ENCODE data around the gene SAP30BP.

SAP30BP gene

DNA sequence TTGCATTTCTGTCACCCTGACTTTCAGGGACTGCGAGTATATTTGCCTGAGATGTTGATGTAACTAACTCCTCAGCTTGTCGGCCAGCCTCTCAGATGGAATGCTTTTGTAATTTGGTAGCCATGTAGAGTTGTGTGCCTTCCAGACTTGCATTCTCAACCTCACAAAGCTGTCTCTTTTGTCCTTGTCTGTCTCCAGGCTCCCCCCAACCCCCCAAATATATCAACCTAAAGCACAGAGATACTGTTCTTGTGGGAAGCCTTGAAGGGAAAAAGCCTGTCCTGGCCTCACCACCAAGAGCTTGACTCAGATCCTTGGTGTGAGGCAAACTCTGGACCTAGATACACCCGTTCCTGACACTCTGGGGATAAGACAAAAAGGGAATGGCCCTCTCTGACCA lies 18.4 kb downstream of the SAP30BP start:
- no peak for DNase-seq (ENCODE audit: low read depth in 2 of 2)

GRCh38 chr17:75688209-75688825 lies 21.2 kb downstream of the SAP30BP start:
- DNase-seq (ENCODE audit: low read depth in 2 of 2) = no peak

DNA sequence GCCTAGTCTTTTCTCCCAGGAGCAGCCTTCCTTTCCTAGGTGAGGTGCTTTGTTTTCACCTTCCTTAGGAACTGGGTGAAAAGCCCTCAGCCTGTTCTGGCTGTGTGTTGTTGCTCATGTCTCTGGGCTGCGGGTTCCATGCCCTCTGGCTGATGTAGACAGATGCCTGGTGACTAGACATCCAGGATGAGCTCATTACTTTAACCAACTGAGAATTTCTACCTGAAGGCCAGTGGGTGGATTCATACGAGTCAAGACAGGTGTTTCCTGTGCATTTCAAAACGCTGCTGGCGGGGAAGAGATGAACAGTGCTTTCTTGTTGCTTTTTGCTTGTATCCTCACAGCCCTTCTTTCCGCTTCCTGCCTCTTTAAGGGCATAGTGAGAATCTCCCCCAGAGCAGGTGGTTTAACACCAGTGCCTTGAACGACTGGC lies 22.3 kb downstream of the SAP30BP start:
- DNase-seq (ENCODE audit: low read depth in 2 of 2) = peak in 1 of 2 donors; percentile 15

DNA sequence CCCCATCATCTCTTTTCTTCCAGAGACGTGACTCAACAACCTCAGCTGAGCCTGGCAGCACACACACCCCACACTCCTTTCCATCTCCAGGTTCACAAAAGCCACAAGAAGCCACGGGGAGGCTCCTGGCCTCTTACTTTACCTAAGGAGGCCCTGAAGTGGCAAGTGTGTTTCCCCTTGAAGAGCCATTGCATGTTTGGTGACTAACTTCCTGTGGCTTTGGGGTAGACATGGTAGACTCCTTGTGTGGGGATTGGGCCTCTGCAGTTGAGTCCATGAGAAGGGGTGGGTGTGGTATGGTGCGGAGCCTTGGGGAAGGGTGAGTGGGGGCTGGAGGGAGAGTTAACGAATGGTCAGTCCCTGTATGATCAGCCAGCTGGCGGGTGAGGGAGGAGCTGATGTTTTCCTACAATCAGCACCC lies 24.2 kb downstream of the SAP30BP start:
- DNase-seq (ENCODE audit: low read depth in 2 of 2) = no peak

- no peak for DNase-seq (ENCODE audit: low read depth in 2 of 2)
Measured at GRCh38 chr17:75691801-75692626, 24.9 kb downstream of the SAP30BP start.

- DNase-seq (ENCODE audit: low read depth in 2 of 2) = no peak
Measured at GRCh38 chr17:75692976-75693375, 25.8 kb downstream of the SAP30BP start.

DNA sequence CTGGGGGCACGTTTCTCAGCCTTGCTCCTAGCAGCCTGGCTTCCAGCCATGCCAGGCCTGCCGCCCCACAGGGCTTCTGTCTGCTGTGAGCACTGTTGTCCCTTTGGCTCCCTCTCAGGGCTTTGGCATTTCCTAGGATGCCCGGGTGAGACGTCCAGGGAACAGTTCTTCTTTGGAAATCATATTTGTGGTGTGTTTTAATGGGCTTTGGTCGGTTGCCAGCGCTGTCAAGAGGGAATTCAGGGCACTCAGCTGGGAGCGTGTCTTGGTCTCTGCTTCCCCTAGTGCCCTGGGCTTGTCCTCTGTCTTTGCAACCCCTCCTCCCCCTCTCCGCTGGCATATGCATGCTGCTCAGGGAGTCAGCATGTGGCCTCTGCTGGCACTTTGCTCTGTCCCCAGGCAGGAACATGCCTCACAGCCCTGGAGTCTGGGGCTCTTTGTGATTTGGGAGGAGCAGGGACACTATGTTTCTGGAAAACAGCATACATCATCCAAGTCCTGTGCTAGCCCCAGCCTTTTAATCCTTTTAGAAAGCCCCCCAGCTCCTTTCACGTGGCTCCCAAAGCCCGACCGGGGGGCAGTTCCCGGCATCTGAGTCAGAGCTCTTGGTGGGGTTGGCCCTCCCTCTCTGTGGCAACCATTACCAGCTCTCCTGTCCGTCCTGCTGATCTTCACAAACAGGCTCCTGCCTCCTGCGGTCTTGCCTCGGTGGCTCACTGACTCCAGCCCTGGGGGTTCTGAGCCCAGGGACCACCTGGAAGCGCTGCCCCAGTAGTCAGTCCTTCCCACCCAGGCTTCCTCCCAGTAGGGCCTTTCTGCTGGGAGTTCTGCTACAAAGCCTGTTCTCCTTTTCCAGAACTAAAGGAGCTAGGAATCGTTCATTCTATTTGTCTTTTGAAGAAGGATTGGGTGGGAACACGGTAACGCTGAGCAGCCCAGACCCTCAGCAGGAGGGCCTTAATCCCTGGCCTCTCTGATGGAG lies 26.7 kb downstream of the SAP30BP start:
- DNase-seq (ENCODE audit: low read depth in 2 of 2) = no peak

GRCh38 chr17:75694536-75694935 lies 27.4 kb downstream of the SAP30BP start:
- no peak for DNase-seq (ENCODE audit: low read depth in 2 of 2)

DNA sequence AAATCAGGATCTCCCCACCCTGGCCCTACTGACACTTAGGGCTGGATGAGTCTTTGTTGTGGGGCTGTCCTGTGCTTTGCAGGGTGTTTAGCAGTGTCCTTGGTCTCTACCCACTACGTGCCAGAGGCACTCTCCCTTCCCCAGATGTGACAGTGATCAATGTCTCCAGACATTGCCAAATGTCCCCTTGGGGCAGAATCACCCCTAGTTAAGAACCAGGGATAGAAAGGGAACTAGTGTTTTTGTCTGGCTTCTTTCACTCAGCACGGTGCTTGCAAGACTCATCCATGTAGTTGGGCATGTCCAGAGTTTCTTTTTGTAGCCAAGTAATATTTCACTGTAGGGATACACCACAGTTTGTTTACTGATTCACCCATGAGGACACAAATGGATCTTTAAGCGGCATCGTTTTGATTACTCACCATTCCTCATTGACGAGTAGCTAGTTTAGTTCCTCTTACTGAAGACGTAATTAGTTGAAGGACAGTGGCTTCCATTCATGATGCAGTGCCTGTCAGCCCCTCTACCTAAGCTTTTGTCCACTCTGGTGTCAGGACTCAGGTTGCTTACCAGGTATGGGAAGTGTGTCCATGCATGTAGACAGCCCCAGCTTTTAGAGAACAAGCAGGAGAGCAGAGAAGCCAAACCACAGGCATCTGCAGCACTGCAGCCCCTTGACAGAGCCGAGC lies 28.1 kb downstream of the SAP30BP start:
- DNase-seq (ENCODE audit: low read depth in 2 of 2) = no peak

GRCh38 chr17:75695830-75696271 lies 28.7 kb downstream of the SAP30BP start:
- no peak for DNase-seq (ENCODE audit: low read depth in 2 of 2)

GRCh38 chr17:75697651-75698291 lies 30.6 kb downstream of the SAP30BP start:
- no peak for DNase-seq (ENCODE audit: low read depth in 2 of 2)

DNA sequence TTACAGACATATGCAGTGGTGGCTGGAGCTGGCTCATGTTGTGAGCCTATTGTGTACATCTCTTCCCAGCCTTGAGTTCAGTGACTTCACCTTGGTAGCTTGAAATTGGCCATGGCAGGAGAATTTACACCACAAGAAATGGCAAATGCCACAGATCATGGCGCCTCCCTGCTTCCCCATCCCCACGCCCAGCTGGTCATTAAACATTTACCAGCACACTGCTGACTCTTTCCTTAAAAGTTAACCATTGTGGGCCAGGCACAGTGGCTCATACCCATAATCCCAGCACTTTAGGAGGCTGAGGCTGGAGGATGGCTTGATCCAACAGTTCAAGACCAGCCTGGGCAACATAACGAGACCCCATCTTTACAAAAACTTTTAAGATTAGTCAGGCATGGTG lies 31.5 kb downstream of the SAP30BP start:
- DNase-seq (ENCODE audit: low read depth in 2 of 2) = no peak

- DNase-seq (ENCODE audit: low read depth in 2 of 2) = no peak
Measured at GRCh38 chr17:75701288-75701687, 34.1 kb downstream of the SAP30BP start.

DNA sequence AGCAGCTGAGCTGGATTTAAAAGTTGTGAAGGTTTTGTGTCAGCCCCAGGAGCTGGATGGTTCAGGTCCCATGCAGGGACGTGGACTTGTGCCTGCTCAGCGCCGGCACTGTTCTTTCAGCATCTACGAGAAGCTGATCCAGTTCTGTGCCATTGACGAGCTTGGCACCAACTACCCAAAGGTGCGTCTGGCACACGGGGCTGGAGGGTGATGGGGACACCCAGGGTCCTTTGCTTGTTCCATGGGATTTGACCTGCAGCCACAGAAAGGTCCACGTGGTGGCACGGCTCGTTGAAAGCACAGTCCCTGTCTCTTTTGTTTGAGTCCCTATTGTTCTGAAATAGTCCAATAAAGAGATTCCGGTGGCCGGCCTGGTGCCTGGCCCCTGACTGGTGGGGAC lies 36.1 kb downstream of the SAP30BP start:
- no peak for DNase-seq (ENCODE audit: low read depth in 2 of 2)

DNA sequence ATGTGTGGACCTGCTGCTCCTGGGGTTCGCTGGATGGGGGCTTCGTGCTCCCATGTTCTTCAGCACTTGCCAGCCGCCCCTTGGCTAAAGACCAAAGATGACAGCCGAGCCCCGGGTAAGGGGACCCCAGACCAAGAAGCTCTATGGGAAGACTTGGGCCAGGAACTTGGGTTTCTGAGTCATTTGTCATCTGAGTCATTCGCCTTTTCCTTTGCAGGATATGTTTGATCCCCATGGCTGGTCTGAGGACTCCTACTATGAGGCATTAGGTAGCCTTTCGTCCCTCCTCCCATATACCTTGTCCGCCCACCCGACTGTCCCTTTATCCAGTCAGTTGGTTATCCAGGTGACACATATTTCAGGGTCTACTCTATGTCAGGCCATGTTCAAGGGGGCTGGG lies 36.5 kb downstream of the SAP30BP start:
- DNase-seq (ENCODE audit: low read depth in 2 of 2) = no peak

DNA sequence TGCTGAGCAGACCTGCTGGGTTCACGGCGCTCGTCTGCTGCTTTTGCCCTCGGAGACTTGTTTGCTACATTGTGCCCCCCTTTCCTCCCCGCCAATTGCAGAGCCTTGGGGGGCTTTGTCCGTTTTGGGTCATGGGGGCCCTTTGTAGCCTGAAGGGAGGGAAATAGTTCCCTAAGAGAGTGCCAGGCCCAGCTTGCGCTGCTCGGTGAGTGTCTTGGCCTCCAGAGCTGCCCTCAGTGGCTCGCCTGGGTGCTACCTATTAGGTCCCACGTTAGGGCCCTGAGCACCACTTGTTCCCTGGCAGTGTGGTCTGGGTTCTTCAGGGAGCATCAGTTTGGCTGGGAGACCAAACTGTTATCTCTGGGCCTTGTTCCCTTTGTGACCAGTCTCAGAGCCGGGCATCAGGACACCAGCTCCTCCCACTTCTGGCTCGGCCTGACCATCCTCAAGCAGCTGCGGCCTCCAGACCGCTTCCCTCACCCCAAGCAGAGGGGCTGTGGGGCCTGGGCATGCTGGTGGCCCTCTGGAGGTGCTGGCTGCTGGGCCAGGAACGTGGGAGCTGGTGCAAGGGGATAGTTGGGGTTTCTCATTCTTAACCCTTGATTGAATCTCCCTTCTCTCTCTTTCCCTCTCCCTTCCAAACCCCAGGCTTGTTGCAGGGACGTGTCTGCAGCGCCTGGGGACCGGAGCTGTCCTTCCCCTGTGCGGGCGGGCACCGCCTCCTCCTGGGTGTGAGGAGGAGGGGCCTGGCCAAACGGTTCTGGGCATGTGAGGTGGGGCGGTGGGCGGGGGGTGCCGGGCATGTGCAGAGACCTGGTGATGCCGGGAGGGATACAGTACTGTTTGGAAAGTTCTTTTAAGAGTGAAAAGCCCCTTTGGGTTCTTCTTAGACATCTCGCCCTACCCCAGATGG lies 38.1 kb downstream of the SAP30BP start:
- DNase-seq (ENCODE audit: low read depth in 2 of 2) = no peak

DNA sequence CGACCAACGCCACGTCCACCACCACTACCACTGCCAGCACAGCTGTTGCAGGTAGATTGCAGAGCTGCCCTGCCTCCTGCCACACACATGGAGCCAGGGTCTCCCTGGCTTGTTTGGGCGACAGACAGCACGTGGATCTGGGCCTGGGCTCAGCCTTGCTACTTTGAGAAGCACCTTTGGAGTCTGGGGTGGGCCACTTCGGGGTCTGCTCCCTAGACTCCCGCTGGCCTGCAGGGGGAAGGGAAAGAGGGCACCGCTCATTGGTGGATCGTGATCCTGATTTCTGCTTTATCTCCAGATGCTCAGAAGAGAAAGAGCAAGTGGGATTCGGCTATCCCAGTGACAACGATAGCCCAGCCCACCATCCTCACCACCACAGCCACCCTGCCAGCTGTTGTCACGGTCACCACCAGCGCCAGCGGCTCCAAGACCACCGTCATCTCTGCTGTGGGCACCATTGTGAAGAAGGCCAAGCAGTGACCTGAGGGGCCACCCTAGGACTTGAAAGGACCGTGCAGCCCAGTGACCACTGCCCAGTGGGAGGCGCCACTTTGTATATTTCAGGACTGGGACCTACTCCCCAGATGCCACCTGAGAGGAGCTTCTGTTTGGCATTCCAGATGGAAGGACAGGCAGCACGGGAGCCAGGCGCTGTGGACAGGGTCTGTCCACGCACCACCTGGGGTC lies 39.0 kb downstream of the SAP30BP start:
- no peak for DNase-seq (ENCODE audit: low read depth in 2 of 2)

DNA sequence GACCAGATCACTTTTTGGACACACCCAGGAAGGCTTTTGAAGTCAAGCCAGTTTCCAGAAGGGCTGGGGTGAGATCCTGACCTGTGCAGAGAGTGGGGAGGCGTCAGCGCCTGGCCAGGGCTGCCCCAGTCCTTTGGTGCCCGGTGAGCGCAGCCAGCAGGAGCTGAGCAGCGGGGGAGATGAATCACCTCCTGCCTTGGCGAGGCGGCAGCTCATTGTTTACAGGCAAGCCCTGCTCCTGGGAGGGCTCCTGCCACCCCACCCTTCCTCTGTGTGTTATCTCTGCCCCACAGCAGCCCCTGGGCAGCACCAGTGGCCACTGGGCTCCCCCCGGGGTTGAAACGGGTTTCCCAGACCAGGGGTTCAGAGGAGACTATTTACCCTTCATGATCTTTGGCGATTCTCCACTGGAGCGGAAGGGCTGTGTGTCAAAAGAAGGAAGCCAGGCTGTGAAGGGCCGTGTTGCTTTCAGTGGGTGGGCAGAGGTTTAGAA lies 40.0 kb downstream of the SAP30BP start:
- no peak for DNase-seq (ENCODE audit: low read depth in 2 of 2)

DNA sequence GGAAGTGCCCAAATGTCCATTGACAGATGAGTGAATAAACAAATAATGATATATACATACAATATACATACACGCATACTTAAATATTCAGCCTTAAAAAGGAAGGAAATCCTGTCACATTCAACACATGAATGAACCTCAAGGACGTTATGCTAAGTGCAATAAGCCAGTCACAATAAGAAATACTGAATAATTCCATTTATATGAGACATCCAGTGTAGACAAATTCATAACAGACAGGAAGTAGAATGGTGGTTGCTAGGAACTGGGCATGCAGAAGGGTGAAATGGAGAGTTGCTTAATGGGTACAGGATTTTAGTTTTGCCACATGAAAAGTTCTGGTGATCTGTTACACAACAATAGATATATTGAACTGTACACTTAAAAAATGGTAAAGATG lies 45.3 kb downstream of the SAP30BP start:
- no peak for DNase-seq (ENCODE audit: low read depth in 2 of 2)
